Tibial artery (tissue), 4 donors: Measurements from ENCODE around the gene LAMC2.

Experiments
- DNase-seq, 2 donors: peaks; one replicate each; pipeline ENCODE4 v3.0.0-alpha.2; 2019
- H3K27ac ChIP-seq, 2 donors: fragments of 200-600 bp; sonication (generic) in 1 of 2; 1 replicate in 1 of 2; 2 replicates in 1 of 2; pipeline ENCODE4 v1.5.1; 2018 to 2019; ENCODE audit warnings: mild to moderate bottlenecking in 1 of 2
- H3K27me3 ChIP-seq, 2 donors: fragments of 200-600 bp; sonication (generic) in 1 of 2; one replicate each; pipeline versions ENCODE4 v1.5.1 to v1.6.0; 2016 to 2019
- H3K36me3 ChIP-seq, 3 donors: fragments of 200-600 bp; sonication (generic) in 2 of 3; one replicate each; pipeline ENCODE4 v1.5.1; 2016 to 2019; ENCODE audit warnings: mild to moderate bottlenecking in 2 of 3
- H3K4me1 ChIP-seq, 4 donors: fragments of 200-600 bp; sonication (generic) in 2 of 4; 1 replicate in 3 of 4; 2 replicates in 1 of 4; pipeline ENCODE4 v1.5.1; 2016 to 2019
- H3K4me3 ChIP-seq, 2 donors: fragments of 200-600 bp; sonication (generic) in 1 of 2; 1 replicate in 1 of 2; 2 replicates in 1 of 2; pipeline ENCODE4 v1.5.1; 2018 to 2019; ENCODE audit warnings: mild to moderate bottlenecking in 2 of 2
- H3K9me3 ChIP-seq, 3 donors: fragments of 200-600 bp; sonication (generic) in 1 of 3; one replicate each; pipeline ENCODE4 v1.5.1; 2016 to 2019
- intact Hi-C: fragments of 100-400 bp; cut with DNase I; formaldehyde crosslinking; loops from one replicate; pipeline ENCODE4 v1.15.0; 2023; ENCODE audit warnings: low total_unique reads
- TF ChIP-seq, protein P1 (sequence below), 2 experiments: fragments of 200-600 bp in 1 of 2; fragments of 450-650 bp in 1 of 2; IDR thresholded peaks; one replicate each; pipeline ENCODE4 v1.5.1; 2017 to 2019; ENCODE audit warnings: antibody characterized with exemption in 2 of 2, mild to moderate bottlenecking in 1 of 2, moderate library complexity in 1 of 2

The LAMC2 gene

GRCh38 chr1:183222909-183223308 lies 36.8 kb downstream of the LAMC2 start:
- TF ChIP-seq, protein P1, sequence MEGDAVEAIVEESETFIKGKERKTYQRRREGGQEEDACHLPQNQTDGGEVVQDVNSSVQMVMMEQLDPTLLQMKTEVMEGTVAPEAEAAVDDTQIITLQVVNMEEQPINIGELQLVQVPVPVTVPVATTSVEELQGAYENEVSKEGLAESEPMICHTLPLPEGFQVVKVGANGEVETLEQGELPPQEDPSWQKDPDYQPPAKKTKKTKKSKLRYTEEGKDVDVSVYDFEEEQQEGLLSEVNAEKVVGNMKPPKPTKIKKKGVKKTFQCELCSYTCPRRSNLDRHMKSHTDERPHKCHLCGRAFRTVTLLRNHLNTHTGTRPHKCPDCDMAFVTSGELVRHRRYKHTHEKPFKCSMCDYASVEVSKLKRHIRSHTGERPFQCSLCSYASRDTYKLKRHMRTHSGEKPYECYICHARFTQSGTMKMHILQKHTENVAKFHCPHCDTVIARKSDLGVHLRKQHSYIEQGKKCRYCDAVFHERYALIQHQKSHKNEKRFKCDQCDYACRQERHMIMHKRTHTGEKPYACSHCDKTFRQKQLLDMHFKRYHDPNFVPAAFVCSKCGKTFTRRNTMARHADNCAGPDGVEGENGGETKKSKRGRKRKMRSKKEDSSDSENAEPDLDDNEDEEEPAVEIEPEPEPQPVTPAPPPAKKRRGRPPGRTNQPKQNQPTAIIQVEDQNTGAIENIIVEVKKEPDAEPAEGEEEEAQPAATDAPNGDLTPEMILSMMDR (IDR thresholded peaks at IDR 0.05): no peak

DNA sequence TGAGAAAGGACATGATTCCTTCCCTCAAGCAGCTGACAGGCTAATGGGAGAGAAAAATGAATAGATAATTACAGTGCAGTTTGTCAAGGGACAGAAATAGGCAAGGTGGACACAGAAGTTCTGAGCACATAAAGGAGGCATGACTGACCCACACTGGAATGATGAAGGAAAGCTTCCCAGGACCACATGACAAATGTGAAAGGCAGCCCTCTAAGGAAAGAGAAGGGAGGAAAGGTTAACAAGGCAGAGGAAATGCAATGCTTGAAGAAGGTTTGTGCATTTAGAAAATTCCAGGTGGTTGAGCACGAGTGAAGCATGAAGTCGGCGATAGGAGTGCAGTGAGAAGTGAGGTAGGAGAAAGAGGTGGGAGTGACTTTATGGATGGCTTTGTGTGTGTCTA lies 37.4 kb downstream of the LAMC2 start:
- H3K4me3 ChIP-seq: no peak overlapping the region
- no peak for DNase-seq
- H3K27ac ChIP-seq: no peak overlapping the region
- peaks cover 0 to 14% (median 11%) of the 10 kb centered on the region in 4 donors for H3K4me1 ChIP-seq
- intact Hi-C loops: loop anchor here (10.0 kb wide), 1 partner anchor 199 kb away; the partner anchor contains the start of gene LAMC1
- TF ChIP-seq, protein P1 (IDR thresholded peaks at IDR 0.05): no peak
- H3K36me3 ChIP-seq: no peaks in the 10 kb centered on the region
- H3K27me3 ChIP-seq: no peaks in the 10 kb centered on the region
- no peaks in the 10 kb centered on the region for H3K9me3 ChIP-seq

More at GRCh38 chr1:183222909-183223308, 36.8 kb downstream of the LAMC2 start:
- no peaks in the 10 kb centered on the region for H3K27me3 ChIP-seq
- no peak for DNase-seq
- H3K4me3 ChIP-seq: no peak overlapping the region
- peaks cover 0 to 19% (median 16%) of the 10 kb centered on the region in 4 donors for H3K4me1 ChIP-seq
- H3K9me3 ChIP-seq: no peaks in the 10 kb centered on the region
- H3K36me3 ChIP-seq: no peaks in the 10 kb centered on the region
- no peak overlapping the region for H3K27ac ChIP-seq
- intact Hi-C loops: loop anchor here (10.0 kb wide), 1 partner anchor 198 kb away; the partner anchor contains the start of gene LAMC1

- Histone ChIP-seq H3K27ac (no peak overlapping the region), H3K27me3 (no peaks in the 10 kb centered on the region), H3K9me3 (no peaks in the 10 kb centered on the region), H3K4me1 (no peaks in the 10 kb centered on the region), H3K4me3 (no peak overlapping the region), H3K36me3 (no peaks in the 10 kb centered on the region)
- DNase-seq: no peak
- TF ChIP-seq, protein P1 (IDR thresholded peaks at IDR 0.05): no peak
- intact Hi-C loops: loop anchor here (10.0 kb wide), 1 partner anchor 202 kb away; the partner anchor contains the start of gene LAMC1
Measured at GRCh38 chr1:183226361-183226760, 40.3 kb downstream of the LAMC2 start.

DNA sequence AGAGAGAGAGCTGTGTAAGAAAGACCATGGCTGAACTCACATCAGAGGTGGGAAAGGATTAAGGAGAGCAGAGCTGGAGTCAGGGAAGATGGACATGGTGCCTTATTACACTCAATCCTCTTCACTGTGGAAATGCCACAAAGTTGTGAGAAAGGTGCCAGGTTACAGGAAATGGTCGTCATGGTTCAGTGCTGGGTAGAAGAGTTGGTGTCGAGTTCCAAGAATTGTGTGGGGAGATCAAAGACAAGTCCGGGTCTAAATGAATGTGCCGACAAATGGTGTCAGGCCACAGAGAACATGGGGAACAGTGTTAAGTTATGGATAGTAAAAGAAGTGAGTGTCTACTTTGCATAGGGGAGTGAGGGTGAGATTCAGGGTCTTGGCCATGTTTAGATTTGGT lies 40.9 kb downstream of the LAMC2 start:
- TF ChIP-seq, protein P1 (IDR thresholded peaks at IDR 0.05): no peak
- intact Hi-C loops: loop anchor here (10.0 kb wide), 1 partner anchor 202 kb away; the partner anchor contains the start of gene LAMC1
- no peak for DNase-seq
- no peaks in the 10 kb centered on the region for H3K36me3 ChIP-seq
- H3K4me1 ChIP-seq: no peaks in the 10 kb centered on the region
- H3K9me3 ChIP-seq: no peaks in the 10 kb centered on the region
- H3K4me3 ChIP-seq: no peak overlapping the region
- no peak overlapping the region for H3K27ac ChIP-seq
- no peaks in the 10 kb centered on the region for H3K27me3 ChIP-seq

GRCh38 chr1:183227422-183228346 lies 41.6 kb downstream of the LAMC2 start:
- intact Hi-C loops: loop anchor here (10.0 kb wide), 1 partner anchor 203 kb away; the partner anchor contains the start of gene LAMC1
- TF ChIP-seq, protein P1 (IDR thresholded peaks at IDR 0.05): peak; percentile 66 to 75

More at GRCh38 chr1:183227422-183228346, 41.6 kb downstream of the LAMC2 start:
- DNase-seq: peak in 1 of 2 donors; percentile 43
- Histone ChIP-seq H3K27me3 (no peaks in the 10 kb centered on the region), H3K4me3 (no peak overlapping the region), H3K36me3 (no peaks in the 10 kb centered on the region), H3K27ac (no peak overlapping the region), H3K9me3 (no peaks in the 10 kb centered on the region), H3K4me1 (no peaks in the 10 kb centered on the region)
